ENCODE results near the gene WDR54. TPM values are rescaled to one million over a fixed set of nuclear protein-coding genes. Genes with fewer than 3 reads are reported as not detected.

WDR54 gene
- total and polyA plus RNA-seq, 8 donors = 3.1 to 22.8 (median 4.0) TPM

GRCh38 chr2:74381751-74382150 is 39.8 kb upstream of the WDR54 start:
- TF ChIP-seq CTCF (IDR thresholded peaks at IDR 0.05) = no peak
- H3K9me3 ChIP-seq = no peaks in the 10 kb centered on the region
- 94 to 100% methylated on average over 3 of the region's 3 CpGs for WGBS, 2 donors
- no peak overlapping the region for H3K27ac ChIP-seq
- H3K27me3 ChIP-seq = no peaks in the 10 kb centered on the region
- H3K4me3 ChIP-seq = no peak overlapping the region
- peaks cover 0 to 7% (median 0%) of the 10 kb centered on the region in 3 donors for H3K36me3 ChIP-seq
- no peak for DNase-seq
- no peak for FAIRE-seq
- intact Hi-C loops (cut with DNase I) = no loop called here
- ATAC-seq = no peak
- peaks cover 9 to 23% (median 10%) of the 10 kb centered on the region in 3 donors for H3K4me1 ChIP-seq

DNA sequence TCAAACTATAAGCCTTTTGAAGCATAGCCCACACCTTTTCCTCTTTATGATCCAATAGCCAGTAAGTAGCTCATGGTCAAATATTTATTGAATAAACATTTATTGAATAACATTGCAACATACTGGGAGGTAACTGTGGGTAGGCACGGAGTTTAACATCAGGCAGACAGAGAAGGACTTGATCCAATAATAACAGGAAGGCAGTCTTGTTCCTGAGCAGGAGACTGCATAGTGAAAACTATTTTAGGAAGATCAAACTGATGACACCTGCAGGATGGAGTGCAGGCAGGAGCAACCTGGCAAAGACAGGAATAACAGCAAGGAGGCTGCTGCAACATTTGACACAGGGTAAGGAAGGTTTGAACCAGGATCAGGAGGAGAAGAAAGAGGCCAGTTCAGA is 38.3 kb upstream of the WDR54 start:
- FAIRE-seq (no peak), ATAC-seq (peak; percentile 88 to 96 (median 89)), DNase-seq (peak in 2 of 6 donors; percentile 25 to 38)
- Histone ChIP-seq H3K4me1 (peaks cover 9 to 23% (median 10%) of the 10 kb centered on the region in 3 donors), H3K9me3 (no peaks in the 10 kb centered on the region), H3K27ac (peak overlapping the region in 2 of 4 donors; percentile 39 to 51), H3K4me3 (no peak overlapping the region), H3K36me3 (no peaks in the 10 kb centered on the region), H3K27me3 (no peaks in the 10 kb centered on the region)
- intact Hi-C loops (cut with DNase I) = no loop called here
- no peak for TF ChIP-seq CTCF (IDR thresholded peaks at IDR 0.05)
- 5 to 6% methylated on average over 1 of the region's 1 CpG for WGBS, 2 donors

DNA sequence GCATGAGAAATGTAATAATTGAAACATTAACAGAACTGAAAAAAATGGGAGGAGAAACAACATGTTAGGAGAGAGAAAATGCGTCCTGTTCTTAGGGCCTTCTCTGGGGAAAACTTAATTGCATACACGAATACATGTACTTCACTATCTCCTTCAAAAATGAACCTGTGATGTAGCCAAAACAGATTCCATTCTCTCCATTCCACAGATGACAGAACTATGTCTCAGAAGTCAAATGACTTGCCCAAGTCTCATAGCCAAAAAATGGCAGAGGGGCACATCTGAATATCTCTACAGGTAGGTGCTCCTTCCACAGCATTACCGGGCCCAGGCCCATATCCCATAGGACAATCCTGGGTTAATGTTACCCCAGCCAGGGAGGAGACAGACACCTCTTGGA is 37.5 kb upstream of the WDR54 start:
- no peak for DNase-seq
- H3K36me3 ChIP-seq = no peaks in the 10 kb centered on the region
- intact Hi-C loops (cut with DNase I) = no loop called here
- no peak for ATAC-seq
- no peaks in the 10 kb centered on the region for H3K27me3 ChIP-seq
- no peak for TF ChIP-seq CTCF (IDR thresholded peaks at IDR 0.05)
- 67 to 78% methylated on average over 3 of the region's 3 CpGs for WGBS, 2 donors
- H3K27ac ChIP-seq = peak overlapping the region in 1 of 4 donors; percentile 39
- FAIRE-seq = no peak
- peaks cover 9 to 23% (median 10%) of the 10 kb centered on the region in 3 donors for H3K4me1 ChIP-seq
- no peak overlapping the region for H3K4me3 ChIP-seq
- no peaks in the 10 kb centered on the region for H3K9me3 ChIP-seq

GRCh38 chr2:74385396-74385795 is 36.1 kb upstream of the WDR54 start:
- ATAC-seq = no peak
- peaks cover 10 to 23% (median 18%) of the 10 kb centered on the region in 3 donors for H3K4me1 ChIP-seq

More at GRCh38 chr2:74385396-74385795, 36.1 kb upstream of the WDR54 start:
- no peak for FAIRE-seq
- Histone ChIP-seq H3K27ac (no peak overlapping the region), H3K9me3 (no peaks in the 10 kb centered on the region), H3K36me3 (no peaks in the 10 kb centered on the region), H3K4me3 (no peak overlapping the region), H3K27me3 (no peaks in the 10 kb centered on the region)
- DNase-seq = no peak
- WGBS, 2 donors = 84% methylated on average over 8 of the region's 8 CpGs
- no peak for TF ChIP-seq CTCF (IDR thresholded peaks at IDR 0.05)
- intact Hi-C loops (cut with DNase I) = no loop called here

Data from pancreas (tissue), 10 donors.